ENCODE data around the gene FASTKD1. TPM values are rescaled to one million over a fixed set of nuclear protein-coding genes. Genes with fewer than 3 reads are reported as not detected.

FASTKD1 gene
- total RNA-seq, 2 experiments from 2014 or later: 41.3 to 42.7 TPM

DNA sequence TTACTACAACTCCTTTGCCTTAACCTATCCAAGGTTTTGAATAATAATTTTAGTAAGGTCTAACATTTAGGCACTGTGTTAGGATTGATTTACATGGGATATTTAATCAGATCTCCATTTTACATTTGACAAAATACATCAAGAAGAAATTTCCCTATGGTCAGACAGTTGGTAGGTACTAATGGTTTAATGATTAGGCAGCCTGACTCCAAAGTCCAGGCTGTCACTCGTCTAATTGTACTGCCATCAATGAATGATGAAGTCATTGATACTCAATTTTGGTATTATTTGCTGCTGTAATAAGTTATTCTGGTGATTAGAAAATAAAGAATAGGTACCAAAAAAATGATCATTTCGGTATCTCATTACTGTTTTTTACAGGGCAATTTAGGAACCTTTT lies 80.3 kb downstream of the FASTKD1 start:
- no peaks in the 10 kb centered on the region for H3K27me3 Mint-ChIP-seq (ENCODE audit: low read depth)
- intact Hi-C loops (cut with micrococcal nuclease): no loop called here
- no peaks in the 10 kb centered on the region for H3K4me1 Mint-ChIP-seq (ENCODE audit: low read depth)
- CTCF ChIA-PET: interaction anchor here (0.9 kb wide), 1 partner anchor 8 kb away, joined by 3 read pairs; no protein-coding TSS in a partner anchor
- H3K9me3 Mint-ChIP-seq: no peaks in the 10 kb centered on the region
- no peak overlapping the region for H3K4me3 Mint-ChIP-seq
- peaks cover 5% of the 10 kb centered on the region for H3K36me3 Mint-ChIP-seq (ENCODE audit: low read depth)
- no peak for DNase-seq
- H3K27ac Mint-ChIP-seq: no peak overlapping the region

GRCh38 chr2:169491378-169491777 lies 82.3 kb downstream of the FASTKD1 start:
- Mint-ChIP-seq H3K27ac (no peak overlapping the region), H3K9me3 (no peaks in the 10 kb centered on the region), H3K27me3 (ENCODE audit: low read depth) (no peaks in the 10 kb centered on the region), H3K4me1 (ENCODE audit: low read depth) (no peaks in the 10 kb centered on the region), H3K36me3 (ENCODE audit: low read depth) (peaks cover 5% of the 10 kb centered on the region), H3K4me3 (no peak overlapping the region)
- intact Hi-C loops (cut with micrococcal nuclease): no loop called here
- CTCF ChIA-PET: no interaction called here
- no peak for DNase-seq

DNA sequence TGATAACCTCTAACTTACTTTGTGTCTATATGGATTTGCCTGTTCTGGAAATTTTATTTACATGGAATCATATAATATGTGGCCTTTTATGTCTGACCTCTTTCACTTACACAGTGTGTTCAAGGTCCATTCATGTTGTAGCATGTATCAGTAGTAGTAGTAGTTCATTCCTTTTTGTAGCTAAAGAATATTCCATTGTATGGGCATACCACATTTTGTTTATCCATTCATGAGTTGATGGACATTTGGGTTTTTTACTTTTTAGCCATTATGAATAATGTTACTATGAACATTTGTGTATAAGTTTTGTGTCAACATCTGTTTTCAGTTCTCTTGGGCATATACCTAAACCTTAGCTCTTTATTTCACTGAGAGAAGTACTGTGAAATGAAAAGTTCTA lies 82.8 kb downstream of the FASTKD1 start:
- Mint-ChIP-seq H3K4me3 (no peak overlapping the region), H3K9me3 (no peaks in the 10 kb centered on the region), H3K4me1 (ENCODE audit: low read depth) (no peaks in the 10 kb centered on the region), H3K36me3 (ENCODE audit: low read depth) (peaks cover 6% of the 10 kb centered on the region), H3K27me3 (ENCODE audit: low read depth) (no peaks in the 10 kb centered on the region), H3K27ac (no peak overlapping the region)
- DNase-seq: no peak
- intact Hi-C loops (cut with micrococcal nuclease): no loop called here
- CTCF ChIA-PET: no interaction called here

GRCh38 chr2:169486487-169486886 lies 87.2 kb downstream of the FASTKD1 start:
- intact Hi-C loops (cut with micrococcal nuclease): no loop called here
- CTCF ChIA-PET: interaction anchor here (0.5 kb wide), 1 partner anchor 13 kb away, joined by 3 read pairs; no protein-coding TSS in a partner anchor
- no peak for DNase-seq
- no peak overlapping the region for H3K4me3 Mint-ChIP-seq
- peaks cover 9% of the 10 kb centered on the region for H3K36me3 Mint-ChIP-seq (ENCODE audit: low read depth)
- no peaks in the 10 kb centered on the region for H3K4me1 Mint-ChIP-seq (ENCODE audit: low read depth)
- no peaks in the 10 kb centered on the region for H3K27me3 Mint-ChIP-seq (ENCODE audit: low read depth)
- no peaks in the 10 kb centered on the region for H3K9me3 Mint-ChIP-seq
- no peak overlapping the region for H3K27ac Mint-ChIP-seq

DNA sequence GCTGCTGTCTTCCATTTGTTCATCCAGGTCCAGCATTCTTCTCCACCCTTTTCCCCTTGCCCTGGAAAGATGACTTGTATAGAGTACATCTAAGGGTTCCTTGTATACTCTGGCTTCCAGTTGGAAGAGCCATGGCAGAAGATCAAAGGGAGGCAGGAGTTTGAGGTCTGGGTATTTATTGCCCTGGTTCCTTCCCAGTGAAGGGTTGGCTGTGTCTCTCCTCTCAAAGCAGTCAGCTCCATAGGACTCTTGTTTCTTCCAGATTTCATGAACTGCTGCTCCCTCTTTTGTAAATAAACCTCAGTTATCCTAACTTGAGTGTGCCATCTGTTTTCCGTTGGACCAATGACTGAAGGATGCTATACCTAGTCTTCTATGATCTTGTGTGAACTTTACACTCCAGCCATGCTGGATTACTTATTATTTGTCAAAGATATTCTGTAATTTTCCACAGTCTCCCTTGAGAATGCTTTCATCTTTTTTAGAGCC lies 88.0 kb downstream of the FASTKD1 start:
- Mint-ChIP-seq H3K4me3 (no peak overlapping the region), H3K36me3 (ENCODE audit: low read depth) (peaks cover 6% of the 10 kb centered on the region), H3K4me1 (ENCODE audit: low read depth) (no peaks in the 10 kb centered on the region), H3K27me3 (ENCODE audit: low read depth) (no peaks in the 10 kb centered on the region), H3K27ac (no peak overlapping the region), H3K9me3 (no peaks in the 10 kb centered on the region)
- CTCF ChIA-PET: no interaction called here
- intact Hi-C loops (cut with micrococcal nuclease): no loop called here
- DNase-seq: no peak

DNA sequence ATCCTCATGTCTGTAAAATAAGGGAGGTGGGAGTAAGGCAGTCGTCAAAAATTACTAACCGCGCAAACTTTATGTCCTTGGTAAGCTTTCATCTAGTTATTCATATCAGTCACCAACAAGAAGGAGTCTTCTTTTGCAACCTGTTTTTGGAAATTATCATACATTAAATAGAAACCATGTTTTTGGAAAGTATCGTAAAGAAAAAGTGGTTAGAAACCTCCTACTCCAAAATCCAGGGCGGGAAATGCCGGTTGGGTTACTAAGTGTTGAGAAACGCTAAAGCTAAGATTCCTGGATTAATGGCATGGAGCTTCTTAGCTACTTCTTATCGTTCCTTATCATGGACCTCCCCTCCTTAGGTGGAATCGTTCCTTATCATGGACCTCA lies 93.6 kb downstream of the FASTKD1 start:
- Mint-ChIP-seq H3K27ac (no peak overlapping the region), H3K9me3 (no peaks in the 10 kb centered on the region), H3K4me1 (ENCODE audit: low read depth) (peaks cover 10% of the 10 kb centered on the region), H3K36me3 (ENCODE audit: low read depth) (no peaks in the 10 kb centered on the region), H3K4me3 (peak overlapping the region; percentile 91), H3K27me3 (ENCODE audit: low read depth) (no peaks in the 10 kb centered on the region)
- DNase-seq: no peak
- intact Hi-C loops (cut with micrococcal nuclease): no loop called here
- CTCF ChIA-PET: interaction anchor here (0.8 to 2.8 kb wide), 6 partner anchors 8 to 353 kb away, joined by 3 to 9 read pairs (median 4); no protein-coding TSS in a partner anchor

Other genes with a start within 250 kb of the FASTKD1 start
- gene LRP2, start 211.3 kb downstream of the FASTKD1 start, total RNA-seq: under 1 TPM; 0.25 to 0.62 TPM
- gene BBS5, start 94.4 kb downstream of the FASTKD1 start, total RNA-seq: 1 to 10 TPM; 2.1 to 2.2 TPM
- gene KLHL41, start 64.2 kb downstream of the FASTKD1 start, total RNA-seq: not detected
- 10 to 100 TPM; 53.4 to 56.6 TPM for gene PPIG, start 10.5 kb upstream of the FASTKD1 start, total RNA-seq
- gene CFAP210, start 120.5 kb upstream of the FASTKD1 start, total RNA-seq: not detected
- 1 to 10 TPM; 1.2 TPM for gene PHOSPHO2, start 120.6 kb upstream of the FASTKD1 start, total RNA-seq
- 1 to 10 TPM; 2.7 to 3.0 TPM for gene KLHL23, start 160.0 kb upstream of the FASTKD1 start, total RNA-seq
- gene SSB, start 225.0 kb upstream of the FASTKD1 start, total RNA-seq: 100 to 1,000 TPM; 122 to 129 TPM

Data from activated naive CD4-positive, alpha-beta T cell treated with anti-CD3 and anti-CD28 coated beads for 36 hours (primary cell).